ENCODE measurements around the gene CXCR5.

The CXCR5 gene

GRCh38 chr11:118896472-118896913, 12.8 kb downstream of the CXCR5 start:
- intact Hi-C loops (cut with DNase I), result no loop called here
- DNase-seq, result no peak

- no peak for DNase-seq
- intact Hi-C loops (cut with DNase I), result no loop called here
Measured at GRCh38 chr11:118896921-118897591, 13.4 kb downstream of the CXCR5 start.

GRCh38 chr11:118897721-118898310, 14.1 kb downstream of the CXCR5 start:
- no peak for DNase-seq
- intact Hi-C loops (cut with DNase I), result no loop called here

- intact Hi-C loops (cut with DNase I), result no loop called here
- no peak for DNase-seq
Measured at GRCh38 chr11:118898400-118899295, 15.0 kb downstream of the CXCR5 start.

GRCh38 chr11:118899296-118899688, 15.6 kb downstream of the CXCR5 start:
- DNase-seq, result no peak
- intact Hi-C loops (cut with DNase I), result no loop called here

DNA sequence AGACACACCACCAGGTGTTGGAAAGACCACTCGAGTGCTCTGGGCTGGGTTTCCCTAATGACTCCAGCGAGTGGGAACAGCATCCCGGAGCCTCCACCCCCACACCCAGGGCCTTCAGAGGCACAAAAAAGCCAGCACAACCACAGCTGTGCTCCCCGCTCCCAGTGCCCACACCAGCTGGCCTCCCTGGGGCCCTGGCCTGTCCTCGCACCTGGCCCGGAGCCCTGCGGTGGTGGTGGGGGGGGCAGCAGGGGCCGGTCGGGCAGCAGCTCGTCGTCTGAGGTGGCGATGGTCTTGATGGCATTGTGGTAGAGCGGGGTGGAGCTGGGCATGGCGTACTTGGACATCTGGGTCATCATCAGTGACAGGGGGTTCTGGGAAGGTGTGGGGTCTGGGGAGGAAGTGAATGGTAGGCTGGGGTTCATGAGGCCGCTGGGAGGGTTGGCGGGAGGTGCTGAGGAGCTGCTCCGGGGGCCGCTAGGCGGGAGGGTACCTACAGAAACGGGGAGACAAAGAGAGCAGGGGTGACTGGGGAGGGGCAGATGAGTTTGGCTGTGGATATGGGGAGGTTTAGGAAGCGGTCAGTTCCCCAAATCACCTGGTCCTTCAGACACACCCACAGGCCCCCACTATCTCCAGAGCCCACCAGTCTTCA, 16.1 kb downstream of the CXCR5 start:
- intact Hi-C loops (cut with DNase I), result loop anchor here (10.0 kb wide), 1 partner anchor 105 kb away; the partner anchor contains the start of gene DDX6
- no peak for DNase-seq

DNA sequence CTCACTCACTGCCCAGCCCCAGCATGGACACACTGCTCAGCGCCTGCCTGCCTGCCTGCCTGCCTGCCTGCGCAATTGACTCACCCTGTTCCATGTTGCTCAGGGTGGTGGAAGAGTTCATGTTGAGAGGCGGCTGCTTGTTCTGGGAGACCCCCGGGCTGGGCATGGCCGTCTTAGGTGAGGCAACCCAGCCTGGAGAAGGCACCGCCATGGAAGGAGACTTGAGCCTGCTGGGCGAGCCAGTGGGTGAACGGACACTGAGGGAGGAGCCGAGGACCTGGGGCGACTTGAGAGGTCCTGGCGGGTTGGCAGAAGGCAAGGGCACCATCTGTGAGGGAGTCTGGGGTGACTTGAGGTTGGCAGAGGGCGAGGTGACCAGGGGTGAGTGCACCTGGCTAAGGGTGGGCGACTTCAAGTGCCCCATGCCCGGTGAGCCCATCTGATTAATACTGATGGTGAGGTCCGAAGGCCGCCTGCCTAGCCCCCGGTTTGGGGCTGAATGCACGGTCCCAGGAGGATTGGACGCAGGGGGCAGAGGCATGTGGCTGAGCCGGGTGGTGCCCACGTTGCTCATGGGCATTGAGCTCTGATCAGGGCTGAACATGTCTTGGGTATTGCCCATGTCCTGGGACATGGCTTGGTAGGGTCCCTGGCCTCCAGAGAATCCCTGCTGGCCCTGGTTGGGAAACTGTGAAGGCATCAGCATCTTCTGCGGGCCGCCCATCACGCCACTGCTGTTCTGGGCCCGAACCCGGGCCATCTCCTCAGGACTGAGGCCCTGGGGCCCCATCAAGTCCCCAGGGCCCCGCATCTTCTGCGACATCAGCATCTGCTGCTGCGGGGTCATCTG, 17.1 kb downstream of the CXCR5 start:
- no peak for DNase-seq
- intact Hi-C loops (cut with DNase I), result loop anchor here (10.0 kb wide), 1 partner anchor 106 kb away; the partner anchor contains the start of gene DDX6

DNA sequence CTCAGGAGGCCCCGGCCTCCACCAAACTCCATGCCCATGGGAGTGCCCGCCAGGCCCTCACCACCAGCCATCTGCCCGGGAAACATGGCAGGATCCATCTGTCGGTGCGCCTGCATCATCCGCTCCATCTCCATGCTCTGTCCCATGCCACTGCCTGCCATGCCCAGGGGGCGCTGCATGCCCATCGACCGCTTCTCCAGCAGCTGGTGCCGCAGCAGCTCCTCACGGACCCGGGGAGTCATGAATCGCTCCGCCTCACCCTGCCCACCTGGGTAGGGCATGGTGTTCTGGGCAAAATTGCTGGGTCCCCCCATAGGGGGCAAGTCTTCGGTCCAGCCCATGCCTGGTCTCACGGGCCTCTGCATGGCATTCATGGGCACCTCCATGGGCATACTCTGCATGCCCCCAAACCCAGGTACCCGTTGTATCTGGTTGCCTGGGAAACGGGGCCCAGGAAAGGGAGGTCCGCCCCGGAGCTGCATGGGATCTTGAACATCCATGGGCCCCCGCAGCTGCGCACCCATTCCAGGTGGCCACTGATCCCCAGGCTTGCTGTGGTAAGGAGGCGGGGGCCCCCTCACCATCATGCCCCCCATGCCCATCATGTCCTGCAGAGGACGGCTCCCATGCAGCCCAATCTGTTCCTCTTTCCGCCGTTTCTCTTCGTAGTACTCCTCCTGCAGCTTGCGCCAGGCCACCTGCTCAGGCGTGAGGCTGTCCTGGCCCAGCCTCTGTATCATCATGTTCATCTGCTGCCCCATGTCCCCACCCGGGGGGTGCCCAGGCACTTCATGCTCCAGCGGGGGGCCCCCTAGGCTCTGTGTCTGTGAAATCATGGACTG, 18.0 kb downstream of the CXCR5 start:
- intact Hi-C loops (cut with DNase I), result loop anchor here (10.0 kb wide), 1 partner anchor 107 kb away; the partner anchor contains the start of gene DDX6
- peak in 1 of 42 donors; percentile 17 for DNase-seq

GRCh38 chr11:118902336-118903203, 18.9 kb downstream of the CXCR5 start:
- intact Hi-C loops (cut with DNase I), result loop anchor here (10.0 kb wide), 1 partner anchor 108 kb away; the partner anchor contains the start of gene DDX6
- DNase-seq, result no peak

DNA sequence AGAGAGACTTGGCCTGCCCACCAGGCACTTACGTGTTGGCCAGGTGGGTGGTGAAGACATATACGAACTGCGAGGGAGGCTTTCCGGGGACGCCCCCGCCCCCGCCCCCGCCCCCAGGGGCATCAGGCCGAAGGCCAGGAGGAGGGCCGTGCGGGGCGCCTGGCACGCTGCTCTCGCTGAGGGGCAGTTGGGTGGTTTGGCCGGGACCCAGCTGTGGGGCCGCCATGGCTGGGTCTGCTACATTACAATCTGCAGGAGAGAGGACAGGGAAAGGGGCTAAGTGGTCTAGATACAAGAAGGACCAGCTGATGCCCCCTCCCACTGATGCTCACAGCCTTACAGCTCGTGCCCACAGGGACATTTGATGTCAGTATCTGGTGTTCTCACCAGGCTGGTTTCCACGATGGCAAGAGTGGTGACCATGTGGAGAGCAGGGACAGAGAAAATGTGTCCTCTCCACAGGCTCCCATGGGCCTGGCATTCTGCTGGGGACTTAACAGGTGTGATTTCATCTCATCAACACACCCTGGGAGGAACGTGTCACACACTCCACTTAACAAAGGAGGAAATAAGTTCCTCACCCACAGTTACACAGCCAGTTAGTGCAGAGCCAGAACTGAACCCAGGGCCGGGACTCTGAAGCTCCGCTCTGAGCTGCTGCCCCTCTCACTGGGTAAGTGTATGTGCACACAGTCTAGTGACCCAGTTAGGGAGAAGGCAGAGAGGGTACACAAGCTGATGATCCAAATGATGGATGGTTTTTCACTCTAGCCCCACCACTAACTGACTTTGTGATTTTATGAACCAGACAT, 19.7 kb downstream of the CXCR5 start:
- DNase-seq, result no peak
- intact Hi-C loops (cut with DNase I), result loop anchor here (10.0 kb wide), 1 partner anchor 109 kb away; the partner anchor contains the start of gene DDX6

GRCh38 chr11:118907051-118908042, 23.7 kb downstream of the CXCR5 start:
- peak in 41 of 42 donors; percentile 78 to 96 (median 90) for DNase-seq
- intact Hi-C loops (cut with DNase I), result loop anchor here (2.0 to 10.0 kb wide), 3 partner anchors 21 to 113 kb away; partner anchors contain the start of genes DDX6 and UPK2

GRCh38 chr11:118908264-118908663, 24.6 kb downstream of the CXCR5 start:
- intact Hi-C loops (cut with DNase I), result loop anchor here (10.0 kb wide), 1 partner anchor 113 kb away; the partner anchor contains the start of gene DDX6

GRCh38 chr11:118908901-118909618, 25.4 kb downstream of the CXCR5 start:
- DNase-seq, result peak; percentile 48 to 91 (median 72)
- intact Hi-C loops (cut with DNase I), result loop anchor here (10.0 kb wide), 1 partner anchor 114 kb away; the partner anchor contains the start of gene DDX6

More at GRCh38 chr11:118908264-118908663, 24.6 kb downstream of the CXCR5 start:
- DNase-seq, result no peak
